Measurements from ENCODE around the gene COL4A2.
A peak's percentile ranks its signal among the peaks of the same experiment; 100 is the strongest.

Gene COL4A2

GRCh38 chr13:110546378-110546777 lies 239.3 kb downstream of the COL4A2 start:
- DNase-seq (ENCODE audit: low read depth), result no peak
- no peak for TF ChIP-seq CTCF (conservative IDR thresholded peaks at IDR 0.05; ENCODE audit: low read length)
- H3K4me3 ChIP-seq (ENCODE audit: low read length), result no peak overlapping the region

- TF ChIP-seq CTCF (conservative IDR thresholded peaks at IDR 0.05; ENCODE audit: low read length), result no peak
- peak; percentile 87 for DNase-seq (ENCODE audit: low read depth)
- H3K4me3 ChIP-seq (ENCODE audit: low read length), result no peak overlapping the region
Measured at GRCh38 chr13:110546926-110547325, 239.8 kb downstream of the COL4A2 start.

- no peak for DNase-seq (ENCODE audit: low read depth)
- no peak for TF ChIP-seq CTCF (conservative IDR thresholded peaks at IDR 0.05; ENCODE audit: low read length)
- H3K4me3 ChIP-seq (ENCODE audit: low read length), result no peak overlapping the region
Measured at GRCh38 chr13:110548891-110549794, 242.1 kb downstream of the COL4A2 start.

- no peak for TF ChIP-seq CTCF (conservative IDR thresholded peaks at IDR 0.05; ENCODE audit: low read length)
- DNase-seq (ENCODE audit: low read depth), result no peak
- H3K4me3 ChIP-seq (ENCODE audit: low read length), result no peak overlapping the region
Measured at GRCh38 chr13:110549795-110550160, 242.7 kb downstream of the COL4A2 start.

- TF ChIP-seq CTCF (conservative IDR thresholded peaks at IDR 0.05; ENCODE audit: low read length), result no peak
- DNase-seq (ENCODE audit: low read depth), result no peak
Measured at GRCh38 chr13:110551284-110551683, 244.2 kb downstream of the COL4A2 start.

GRCh38 chr13:110552767-110553166 lies 245.7 kb downstream of the COL4A2 start:
- TF ChIP-seq CTCF (conservative IDR thresholded peaks at IDR 0.05; ENCODE audit: low read length), result no peak
- no peak overlapping the region for H3K4me3 ChIP-seq (ENCODE audit: low read length)

More at GRCh38 chr13:110551284-110551683, 244.2 kb downstream of the COL4A2 start:
- H3K4me3 ChIP-seq (ENCODE audit: low read length), result no peak overlapping the region

GRCh38 chr13:110553417-110553816 lies 246.3 kb downstream of the COL4A2 start:
- no peak for DNase-seq (ENCODE audit: low read depth)
- no peak overlapping the region for H3K4me3 ChIP-seq (ENCODE audit: low read length)

More at GRCh38 chr13:110552767-110553166, 245.7 kb downstream of the COL4A2 start:
- DNase-seq (ENCODE audit: low read depth), result no peak

More at GRCh38 chr13:110553417-110553816, 246.3 kb downstream of the COL4A2 start:
- TF ChIP-seq CTCF (conservative IDR thresholded peaks at IDR 0.05; ENCODE audit: low read length), result no peak

All from AG10803 (cell line).